Measurements from ENCODE around the gene DUSP10. TPM values are rescaled to one million over a fixed set of nuclear protein-coding genes. Genes with fewer than 3 reads are reported as not detected.

Gene DUSP10
- total and polyA plus RNA-seq, 2 of the 13 experiments (the other 11 are each of a cell fraction or from before 2014, with no cell fraction given) = 2.1 to 4.4 TPM

DNA sequence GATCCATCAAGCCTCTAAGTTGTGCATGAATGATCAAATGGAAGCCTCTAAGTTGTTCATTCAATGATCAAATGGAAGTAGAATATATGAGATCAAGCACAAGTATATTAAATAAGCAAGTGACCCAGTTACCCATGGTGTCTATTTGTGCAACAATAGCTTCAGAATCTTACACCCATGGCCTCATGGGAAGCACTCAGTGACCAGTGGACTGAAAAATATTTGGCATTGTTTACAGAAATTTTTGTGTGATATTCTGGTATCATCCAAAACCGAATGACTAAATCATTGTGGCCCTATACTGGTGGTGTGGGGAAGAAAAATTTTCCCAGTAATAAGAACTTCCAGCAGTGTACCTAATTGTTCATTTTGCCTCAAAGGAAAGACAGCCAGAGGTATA, 46.6 kb downstream of the DUSP10 start:
- FAIRE-seq (no peak), DNase-seq (ENCODE audit: low spot score) (no peak), ATAC-seq (no peak)
- intact Hi-C loops (cut with micrococcal nuclease; ENCODE audit: unreplicated experiment) (no loop called here), in situ Hi-C loops (cut with HindIII; ENCODE audit: extremely low pct_ligation_motif_present, low pct_unique_long_range_greater_than_20kb) (no loop called here)
- ChIA-PET CTCF (ENCODE audit: low intra/inter-chr PET ratio, low total read pairs) (no interaction called here), POLR2A (no interaction called here)
- H3K36me3 ChIP-seq (replicated peaks in 1 of 2; ENCODE audit: control insufficient read depth in 1 of 2, insufficient read depth in 2 of 2, low read length in 2 of 2) = no peaks in the 10 kb centered on the region
- no peak overlapping the region for H3K4me3 ChIP-seq (replicated peaks in 1 of 3; ENCODE audit: insufficient read depth in 1 of 3, low read depth in 2 of 3, low read length in 3 of 3)
- no TSS peak for BruUV-seq (replicated peaks)
- no peak overlapping the region for H3K4me2 ChIP-seq (ENCODE audit: low read depth, low read length)
- no peaks in the 10 kb centered on the region for H3K4me1 ChIP-seq (ENCODE audit: insufficient read depth, low read length)
- 0 out of 2 replicates have a peak, but pooled peaks cover 5% of the 10 kb centered on the region for H3K9me3 ChIP-seq (ENCODE audit: low read length)
- no peaks in the 10 kb centered on the region for H3K27me3 ChIP-seq (ENCODE audit: control insufficient read depth in 1 of 2, insufficient read depth in 2 of 2, low read length in 2 of 2)
- H3K79me2 ChIP-seq (ENCODE audit: insufficient read depth, low read length) = no peaks in the 10 kb centered on the region
- 0% methylated on average over 1 of the region's 1 CpG for WGBS (ENCODE audit: low lambda C conversion rate)
- no peak overlapping the region for H2AFZ ChIP-seq (ENCODE audit: low read length)
- no peaks in the 10 kb centered on the region for H4K20me1 ChIP-seq (ENCODE audit: insufficient read depth, low read length)
- no peak overlapping the region for H3K9ac ChIP-seq (ENCODE audit: insufficient read depth, low read depth, low read length)
- TF ChIP-seq, protein P1, sequence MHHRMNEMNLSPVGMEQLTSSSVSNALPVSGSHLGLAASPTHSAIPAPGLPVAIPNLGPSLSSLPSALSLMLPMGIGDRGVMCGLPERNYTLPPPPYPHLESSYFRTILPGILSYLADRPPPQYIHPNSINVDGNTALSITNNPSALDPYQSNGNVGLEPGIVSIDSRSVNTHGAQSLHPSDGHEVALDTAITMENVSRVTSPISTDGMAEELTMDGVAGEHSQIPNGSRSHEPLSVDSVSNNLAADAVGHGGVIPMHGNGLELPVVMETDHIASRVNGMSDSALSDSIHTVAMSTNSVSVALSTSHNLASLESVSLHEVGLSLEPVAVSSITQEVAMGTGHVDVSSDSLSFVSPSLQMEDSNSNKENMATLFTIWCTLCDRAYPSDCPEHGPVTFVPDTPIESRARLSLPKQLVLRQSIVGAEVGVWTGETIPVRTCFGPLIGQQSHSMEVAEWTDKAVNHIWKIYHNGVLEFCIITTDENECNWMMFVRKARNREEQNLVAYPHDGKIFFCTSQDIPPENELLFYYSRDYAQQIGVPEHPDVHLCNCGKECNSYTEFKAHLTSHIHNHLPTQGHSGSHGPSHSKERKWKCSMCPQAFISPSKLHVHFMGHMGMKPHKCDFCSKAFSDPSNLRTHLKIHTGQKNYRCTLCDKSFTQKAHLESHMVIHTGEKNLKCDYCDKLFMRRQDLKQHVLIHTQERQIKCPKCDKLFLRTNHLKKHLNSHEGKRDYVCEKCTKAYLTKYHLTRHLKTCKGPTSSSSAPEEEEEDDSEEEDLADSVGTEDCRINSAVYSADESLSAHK (CRISPR knock-in tag; IDR thresholded peaks at IDR 0.05; ENCODE audit: borderline replicate concordance) = no peak
- TF ChIP-seq, protein P2, sequence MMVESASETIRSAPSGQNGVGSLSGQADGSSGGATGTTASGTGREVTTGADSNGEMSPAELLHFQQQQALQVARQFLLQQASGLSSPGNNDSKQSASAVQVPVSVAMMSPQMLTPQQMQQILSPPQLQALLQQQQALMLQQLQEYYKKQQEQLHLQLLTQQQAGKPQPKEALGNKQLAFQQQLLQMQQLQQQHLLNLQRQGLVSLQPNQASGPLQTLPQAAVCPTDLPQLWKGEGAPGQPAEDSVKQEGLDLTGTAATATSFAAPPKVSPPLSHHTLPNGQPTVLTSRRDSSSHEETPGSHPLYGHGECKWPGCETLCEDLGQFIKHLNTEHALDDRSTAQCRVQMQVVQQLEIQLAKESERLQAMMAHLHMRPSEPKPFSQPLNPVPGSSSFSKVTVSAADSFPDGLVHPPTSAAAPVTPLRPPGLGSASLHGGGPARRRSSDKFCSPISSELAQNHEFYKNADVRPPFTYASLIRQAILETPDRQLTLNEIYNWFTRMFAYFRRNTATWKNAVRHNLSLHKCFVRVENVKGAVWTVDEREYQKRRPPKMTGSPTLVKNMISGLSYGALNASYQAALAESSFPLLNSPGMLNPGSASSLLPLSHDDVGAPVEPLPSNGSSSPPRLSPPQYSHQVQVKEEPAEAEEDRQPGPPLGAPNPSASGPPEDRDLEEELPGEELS (CRISPR knock-in tag; IDR thresholded peaks at IDR 0.05) = no peak
- TF ChIP-seq, protein P3, sequence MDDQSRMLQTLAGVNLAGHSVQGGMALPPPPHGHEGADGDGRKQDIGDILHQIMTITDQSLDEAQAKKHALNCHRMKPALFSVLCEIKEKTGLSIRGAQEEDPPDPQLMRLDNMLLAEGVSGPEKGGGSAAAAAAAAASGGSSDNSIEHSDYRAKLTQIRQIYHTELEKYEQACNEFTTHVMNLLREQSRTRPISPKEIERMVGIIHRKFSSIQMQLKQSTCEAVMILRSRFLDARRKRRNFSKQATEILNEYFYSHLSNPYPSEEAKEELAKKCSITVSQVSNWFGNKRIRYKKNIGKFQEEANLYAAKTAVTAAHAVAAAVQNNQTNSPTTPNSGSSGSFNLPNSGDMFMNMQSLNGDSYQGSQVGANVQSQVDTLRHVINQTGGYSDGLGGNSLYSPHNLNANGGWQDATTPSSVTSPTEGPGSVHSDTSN (CRISPR knock-in tag; IDR thresholded peaks at IDR 0.05; ENCODE audit: borderline replicate concordance) = no peak
- TF ChIP-seq CHD4 (IDR thresholded peaks at IDR 0.05; ENCODE audit: borderline replicate concordance, low read length) (no peak), IRX3 (CRISPR knock-in tag; IDR thresholded peaks at IDR 0.05; ENCODE audit: borderline replicate concordance, low read depth) (no peak), ZNF484 (CRISPR knock-in tag; IDR thresholded peaks at IDR 0.05; ENCODE audit: borderline replicate concordance, low read depth) (no peak), POLR2A (IDR thresholded peaks at IDR 0.05; ENCODE audit: insufficient read depth in 1 of 2, low read depth in 2 of 2, low read length in 2 of 2) (no peak), SMAD1 (CRISPR knock-in tag; IDR thresholded peaks at IDR 0.05; ENCODE audit: borderline replicate concordance, low read depth) (no peak), ZNF383 (CRISPR knock-in tag; IDR thresholded peaks at IDR 0.05; ENCODE audit: borderline replicate concordance) (no peak), ZNF333 (CRISPR knock-in tag; IDR thresholded peaks at IDR 0.05; ENCODE audit: borderline replicate concordance) (no peak), HNRNPLL (IDR thresholded peaks at IDR 0.05; ENCODE audit: low read depth, low read length, poor library complexity, severe bottlenecking) (no peak)
- TF ChIP-seq, protein P4, sequence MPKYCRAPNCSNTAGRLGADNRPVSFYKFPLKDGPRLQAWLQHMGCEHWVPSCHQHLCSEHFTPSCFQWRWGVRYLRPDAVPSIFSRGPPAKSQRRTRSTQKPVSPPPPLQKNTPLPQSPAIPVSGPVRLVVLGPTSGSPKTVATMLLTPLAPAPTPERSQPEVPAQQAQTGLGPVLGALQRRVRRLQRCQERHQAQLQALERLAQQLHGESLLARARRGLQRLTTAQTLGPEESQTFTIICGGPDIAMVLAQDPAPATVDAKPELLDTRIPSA (CRISPR knock-in tag; IDR thresholded peaks at IDR 0.05; ENCODE audit: borderline replicate concordance) = no peak
- TF ChIP-seq, protein P5, sequence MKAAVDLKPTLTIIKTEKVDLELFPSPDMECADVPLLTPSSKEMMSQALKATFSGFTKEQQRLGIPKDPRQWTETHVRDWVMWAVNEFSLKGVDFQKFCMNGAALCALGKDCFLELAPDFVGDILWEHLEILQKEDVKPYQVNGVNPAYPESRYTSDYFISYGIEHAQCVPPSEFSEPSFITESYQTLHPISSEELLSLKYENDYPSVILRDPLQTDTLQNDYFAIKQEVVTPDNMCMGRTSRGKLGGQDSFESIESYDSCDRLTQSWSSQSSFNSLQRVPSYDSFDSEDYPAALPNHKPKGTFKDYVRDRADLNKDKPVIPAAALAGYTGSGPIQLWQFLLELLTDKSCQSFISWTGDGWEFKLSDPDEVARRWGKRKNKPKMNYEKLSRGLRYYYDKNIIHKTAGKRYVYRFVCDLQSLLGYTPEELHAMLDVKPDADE (CRISPR knock-in tag; IDR thresholded peaks at IDR 0.05) = no peak
- H3K27ac ChIP-seq (ENCODE audit: extremely low read length, insufficient read depth, low read length) = no peak overlapping the region
